Panc1 (cell line): ENCODE results near the gene AKR1B15. TPM values are rescaled to one million over a fixed set of nuclear protein-coding genes. Genes with fewer than 3 reads are reported as not detected.
A peak's percentile ranks its signal among the peaks of the same experiment; 100 is the strongest.

ENCODE experiments used
- ATAC-seq: fragments of 200-7000 bp; cut with Tn5 transposase; 2 replicates; pipeline ENCODE4 v1.9.1; 2020; ENCODE audit warnings: mild to moderate bottlenecking, moderate library complexity
- BruUV-seq: library from RNA; stranded (reverse); fragments of 400-500 nt; replicated peaks from 2 replicates; lab custom pipeline; 2021; lab: Mats Ljungman, UMichigan
- CTCF ChIA-PET: fragments of 300-600 bp; sonication (Branson Sonifier 250); formaldehyde crosslinking; loops from one replicate; lab custom pipeline; 2022; ENCODE audit warnings: antibody characterized with exemption; lab: Charles Lee
- POLR2A ChIA-PET: fragments of 300-600 bp; sonication (Branson Sonifier 250); formaldehyde crosslinking; loops from one replicate; lab custom pipeline; 2022; ENCODE audit warnings: antibody characterized with exemption; lab: Charles Lee
- DNase-seq: peaks from one replicate; pipeline ENCODE4 v3.0.0-alpha.2; 2010; ENCODE audit warnings: low read depth, low spot score
- H3K27ac ChIP-seq: 2 replicates; pipeline ENCODE4 v1.5.1; 2011; ENCODE audit warnings: mild to moderate bottlenecking, low read length, inconsistent platforms
- H3K27me3 ChIP-seq: fragments of 200-500 bp; sonication (Bioruptor generic); 2 replicates; pipeline ENCODE4 v1.6.0; 2014; ENCODE audit warnings: low read length, inconsistent platforms; ENCODE audit not compliant: control insufficient read depth, insufficient read depth
- H3K36me3 ChIP-seq: fragments of 200-500 bp; sonication (Bioruptor generic); 2 replicates; pipeline ENCODE4 v1.5.1; 2014; ENCODE audit warnings: inconsistent platforms, mild to moderate bottlenecking, low read length, moderate library complexity; ENCODE audit not compliant: control insufficient read depth, insufficient read depth
- H3K4me1 ChIP-seq: 2 replicates; pipeline ENCODE4 v1.5.1; 2011; ENCODE audit warnings: inconsistent platforms, mild to moderate bottlenecking, low read length, moderate library complexity; ENCODE audit not compliant: control insufficient read depth, insufficient read depth
- H3K4me3 ChIP-seq, 2 experiments: 2 replicates each; pipeline ENCODE4 v1.5.1; 2011 to 2012; ENCODE audit warnings: low read depth in 2 of 2, low read length in 2 of 2, mild to moderate bottlenecking in 2 of 2, inconsistent platforms in 1 of 2, moderate library complexity in 1 of 2
- H3K9me3 ChIP-seq: fragments of 200-500 bp; sonication (Bioruptor generic); 2 replicates; pipeline ENCODE4 v1.5.1; 2014; ENCODE audit warnings: low read depth, mild to moderate bottlenecking, inconsistent platforms, low read length, moderate library complexity; ENCODE audit not compliant: control insufficient read depth, insufficient read depth
- CTCF ChIP-seq: fragments of 450-650 bp; IDR thresholded peaks from 2 replicates; pipeline ENCODE4 v1.5.1; 2017; ENCODE audit warnings: mild to moderate bottlenecking
- POLR2AphosphoS5 ChIP-seq: IDR thresholded peaks from 2 replicates; pipeline ENCODE4 v1.6.1; 2012; ENCODE audit warnings: mild to moderate bottlenecking, low read depth, low read length, moderate library complexity
- REST ChIP-seq, 2 experiments: IDR thresholded peaks; 2 replicates each; pipeline ENCODE4 v1.6.1; 2011 to 2012; ENCODE audit warnings: low read depth in 2 of 2, control low read depth in 1 of 2, low read length in 1 of 2, mild to moderate bottlenecking in 1 of 2, moderate library complexity in 1 of 2; ENCODE audit not compliant: insufficient read depth in 1 of 2
- SIN3A ChIP-seq: IDR thresholded peaks from 2 replicates; pipeline ENCODE4 v1.6.1; 2012; ENCODE audit warnings: low read depth, mild to moderate bottlenecking, low read length, moderate library complexity, borderline replicate concordance; ENCODE audit not compliant: insufficient read depth
- TCF7L2 ChIP-seq: IDR thresholded peaks from 2 replicates; pipeline ENCODE4 v1.6.1; 2011; ENCODE audit warnings: mild to moderate bottlenecking, low read depth, low read length, inconsistent platforms
- in situ Hi-C: cut with HindIII; loops from 2 replicates; pipeline ENCODE4 v1.10.0; 2016; ENCODE audit warnings: low sequenced_read_pairs, low pct_unique_long_range_greater_than_20kb
- intact Hi-C: fragments of 100-400 bp; cut with micrococcal nuclease; formaldehyde crosslinking; loops from one replicate; pipeline ENCODE4 v1.10.0; 2022; ENCODE audit not compliant: unreplicated experiment
- total RNA-seq: library from RNA; stranded (reverse); gene quantifications from one replicate; pipeline ENCODE4 v1.2.1, GENCODE V29; 2021; ENCODE audit not compliant: unreplicated experiment

AKR1B15 gene
- total RNA-seq, 1 experiment from 2014 or later, result not detected

DNA sequence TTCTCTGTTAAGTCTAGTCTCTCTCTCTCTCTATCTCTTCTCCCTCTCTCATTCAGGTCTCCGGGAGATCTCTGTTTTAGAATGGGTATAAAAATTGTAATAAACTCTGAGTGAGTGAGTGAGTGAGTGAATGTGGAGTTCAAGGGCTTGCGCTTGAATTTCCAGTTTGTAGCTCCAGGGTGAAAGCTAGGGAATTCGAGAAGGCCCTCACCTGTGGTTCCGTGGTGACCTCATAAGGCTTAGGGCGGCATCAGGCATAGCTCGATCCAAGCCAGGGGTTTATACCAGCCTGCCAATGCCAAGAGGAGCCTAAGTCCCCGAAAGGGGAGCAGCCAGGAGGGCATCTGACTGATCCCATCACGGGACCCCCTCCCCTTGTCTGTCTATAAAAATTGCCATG is 456 bp downstream of the AKR1B15 start:
- no TSS peak for BruUV-seq
- DNase-seq (no peak), ATAC-seq (no peak)
- intact Hi-C loops, result no loop called here
- ChIA-PET CTCF (interaction anchor here (0.6 kb wide), 1 partner anchor 116 kb away, joined by 5 read pairs; no protein-coding TSS in a partner anchor), POLR2A (no interaction called here)
- Histone ChIP-seq H3K9me3 (no peaks in the 10 kb centered on the region), H3K4me3 (no peak overlapping the region), H3K27me3 (peaks cover 7% of the 10 kb centered on the region), H3K36me3 (no peaks in the 10 kb centered on the region), H3K4me1 (no peaks in the 10 kb centered on the region), H3K27ac (no peak overlapping the region)
- no peak for TF ChIP-seq CTCF
- TF ChIP-seq SIN3A, result no peak
- TF ChIP-seq POLR2AphosphoS5, result no peak
- TF ChIP-seq TCF7L2, result no peak
- no peak for TF ChIP-seq REST (IDR thresholded peaks at IDR 0.05; ENCODE audit: insufficient read depth in 1 of 2, low read depth in 2 of 2, low read length in 1 of 2)
- in situ Hi-C loops, result no loop called here

DNA sequence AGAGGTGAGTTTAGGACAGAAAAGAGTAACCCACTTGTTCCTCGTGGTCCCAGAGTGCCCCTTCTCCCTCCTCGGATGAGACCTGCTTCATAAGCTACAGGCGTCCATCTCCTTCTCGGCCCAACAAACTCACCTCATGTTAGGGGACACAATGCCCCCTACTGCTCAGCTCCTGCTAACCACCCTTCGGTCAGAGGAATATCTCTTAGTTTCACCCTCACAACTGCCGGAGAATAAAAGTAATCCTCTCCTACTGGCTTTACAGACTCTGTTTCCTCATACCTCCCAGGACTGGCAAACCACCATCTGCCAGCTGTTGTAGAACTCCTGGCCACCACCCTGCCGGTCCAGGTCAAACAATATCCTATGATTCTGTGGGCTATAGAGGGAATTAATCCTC is 3.2 kb downstream of the AKR1B15 start:
- H3K4me3 ChIP-seq, result no peak overlapping the region
- POLR2A ChIA-PET, result no interaction called here
- H3K9me3 ChIP-seq, result no peaks in the 10 kb centered on the region
- ATAC-seq (no peak), DNase-seq (no peak)
- in situ Hi-C loops, result no loop called here
- no peaks in the 10 kb centered on the region for H3K36me3 ChIP-seq
- intact Hi-C loops, result no loop called here
- H3K27me3 ChIP-seq, result no peaks in the 10 kb centered on the region; the same call in 1 of the 2 replicates
- BruUV-seq, result no TSS peak
- no peak overlapping the region for H3K27ac ChIP-seq
- H3K4me1 ChIP-seq, result no peaks in the 10 kb centered on the region
- CTCF ChIA-PET, result no interaction called here
- TF ChIP-seq POLR2AphosphoS5 (no peak), CTCF (peak; percentile 27; the same call in 1 of the 2 replicates)
